ENCODE measurements around the gene PLXNA1.

DNA sequence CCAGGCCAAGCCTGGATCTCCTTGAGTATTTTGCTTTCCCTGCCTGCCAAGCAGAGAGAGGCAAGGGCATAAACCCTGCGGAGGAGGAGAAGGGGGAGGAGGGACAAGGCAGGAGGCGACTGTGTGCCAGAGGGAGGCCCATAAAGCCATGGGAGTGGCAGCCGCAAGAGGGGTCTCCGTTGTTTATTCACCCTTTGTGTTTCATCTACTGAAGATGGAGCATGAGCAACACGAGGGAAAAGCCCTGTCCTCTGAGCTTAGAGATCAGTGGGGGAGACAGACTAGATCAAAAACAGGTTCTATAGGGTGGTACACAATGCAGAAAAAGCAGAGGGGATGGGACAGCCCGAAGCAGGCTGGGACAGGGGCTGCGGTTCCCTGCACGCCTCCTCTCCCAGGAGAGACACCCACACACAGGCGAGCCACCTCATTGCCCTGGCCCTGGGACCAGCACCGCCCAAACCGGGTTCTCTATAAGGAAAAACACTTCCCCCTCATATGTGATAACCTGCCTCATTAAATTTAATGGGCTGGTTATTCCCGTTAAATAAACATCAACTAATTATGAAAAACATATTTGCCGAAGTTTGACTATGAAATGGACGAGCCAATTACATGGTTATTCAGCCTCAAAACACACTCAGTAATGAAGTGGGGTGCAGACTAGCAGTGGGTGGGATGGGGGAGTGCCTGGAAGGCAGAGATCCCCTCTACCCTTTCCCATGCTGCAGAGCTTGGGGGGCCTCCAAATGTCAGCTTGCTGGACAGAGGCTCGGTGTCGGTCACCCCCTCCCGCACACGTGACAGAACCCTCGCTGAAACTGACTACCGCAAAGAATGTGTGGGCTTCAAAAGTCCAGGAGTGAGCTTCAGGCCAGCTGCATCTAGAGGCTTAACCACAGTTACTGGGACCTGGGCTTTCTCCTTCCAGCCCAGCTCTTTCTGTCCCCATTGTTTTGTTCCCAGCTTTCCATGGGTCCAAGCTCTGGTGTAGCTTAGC lies 14.2 kb upstream of the PLXNA1 start:
- TF ChIP-seq, protein P1, sequence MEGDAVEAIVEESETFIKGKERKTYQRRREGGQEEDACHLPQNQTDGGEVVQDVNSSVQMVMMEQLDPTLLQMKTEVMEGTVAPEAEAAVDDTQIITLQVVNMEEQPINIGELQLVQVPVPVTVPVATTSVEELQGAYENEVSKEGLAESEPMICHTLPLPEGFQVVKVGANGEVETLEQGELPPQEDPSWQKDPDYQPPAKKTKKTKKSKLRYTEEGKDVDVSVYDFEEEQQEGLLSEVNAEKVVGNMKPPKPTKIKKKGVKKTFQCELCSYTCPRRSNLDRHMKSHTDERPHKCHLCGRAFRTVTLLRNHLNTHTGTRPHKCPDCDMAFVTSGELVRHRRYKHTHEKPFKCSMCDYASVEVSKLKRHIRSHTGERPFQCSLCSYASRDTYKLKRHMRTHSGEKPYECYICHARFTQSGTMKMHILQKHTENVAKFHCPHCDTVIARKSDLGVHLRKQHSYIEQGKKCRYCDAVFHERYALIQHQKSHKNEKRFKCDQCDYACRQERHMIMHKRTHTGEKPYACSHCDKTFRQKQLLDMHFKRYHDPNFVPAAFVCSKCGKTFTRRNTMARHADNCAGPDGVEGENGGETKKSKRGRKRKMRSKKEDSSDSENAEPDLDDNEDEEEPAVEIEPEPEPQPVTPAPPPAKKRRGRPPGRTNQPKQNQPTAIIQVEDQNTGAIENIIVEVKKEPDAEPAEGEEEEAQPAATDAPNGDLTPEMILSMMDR (IDR thresholded peaks at IDR 0.05; ENCODE audit: borderline replicate concordance, extremely low read depth, low read length, poor library complexity, severe bottlenecking): no peak
- TF ChIP-seq EZH2 (IDR thresholded peaks at IDR 0.05; ENCODE audit: borderline replicate concordance, low read depth, low read length, severe bottlenecking): no peak

Measured in DND-41 (cell line).